ENCODE results near the gene D2HGDH. TPM values are rescaled to one million over a fixed set of nuclear protein-coding genes. Genes with fewer than 3 reads are reported as not detected.

The D2HGDH gene
- total and polyA plus RNA-seq, 7 experiments from 2014 or later: 3.5 to 49.8 (median 32.5) TPM

- peak overlapping the region in 1 of 9 donors; percentile 54 for H3K27ac Mint-ChIP-seq
- Histone ChIP-seq H3K4me1 (ENCODE audit: control insufficient read depth in 2 of 2, insufficient read depth in 2 of 2, low read length in 2 of 2) (peaks cover 11 to 12% of the 10 kb centered on the region in 2 donors), H3K36me3 (ENCODE audit: control insufficient read depth in 2 of 3, insufficient read depth in 3 of 3, low read length in 3 of 3) (no peaks in the 10 kb centered on the region), H3K27me3 (ENCODE audit: control insufficient read depth in 2 of 2, insufficient read depth in 2 of 2, low read length in 2 of 2) (peaks cover 0 to 4% of the 10 kb centered on the region in 2 donors), H3K27ac (ENCODE audit: low read depth, low read length) (no peak overlapping the region), H3K9me3 (ENCODE audit: control insufficient read depth in 2 of 3, low read length in 3 of 3) (no peaks in the 10 kb centered on the region), H3K4me3 (ENCODE audit: low read length) (no peak overlapping the region)
- ChIA-PET CTCF (no interaction called here), POLR2A (no interaction called here)
- no peaks in the 10 kb centered on the region for H3K36me3 Mint-ChIP-seq
- peaks cover 0 to 14% (median 7%) of the 10 kb centered on the region in 7 donors for H3K4me1 Mint-ChIP-seq
- no peaks in the 10 kb centered on the region for H3K9me3 Mint-ChIP-seq
- intact Hi-C loops (cut with micrococcal nuclease): no loop called here
- DNase-seq: no peak
- peaks cover 0 to 6% (median 0%) of the 10 kb centered on the region in 5 donors for H3K27me3 Mint-ChIP-seq
- ATAC-seq: no peak
- H3K4me3 Mint-ChIP-seq: peak overlapping the region in 3 of 10 donors; percentile 0 to 37 (median 16)
Measured at GRCh38 chr2:241808051-241808720, 73.8 kb downstream of the D2HGDH start.

GRCh38 chr2:241808721-241809382 lies 74.4 kb downstream of the D2HGDH start, which contains the start of gene NEU4:
Gene NEU4, plus strand, starts transcription at chr2:241809193. Its CDS starts 5,292 bp downstream, at chr2:241814485.
- peaks cover 0 to 6% (median 0%) of the 10 kb centered on the region in 5 donors for H3K27me3 Mint-ChIP-seq
- no peaks in the 10 kb centered on the region for H3K9me3 Mint-ChIP-seq
- no peak within 1 kb of the TSS for H3K4me3 ChIP-seq (ENCODE audit: low read length)
- DNase-seq (peak in 1 of 9 donors; percentile 20), ATAC-seq (no peak)
- no peaks in the 10 kb centered on the region for H3K36me3 ChIP-seq (ENCODE audit: control insufficient read depth in 2 of 3, insufficient read depth in 3 of 3, low read length in 3 of 3)
- H3K4me3 Mint-ChIP-seq: peak within 1 kb of the TSS in 3 of 10 donors; percentile 0 to 37 (median 16)
- H3K27ac Mint-ChIP-seq: peak within 1 kb of the TSS in 1 of 9 donors; percentile 54
- H3K27me3 ChIP-seq (ENCODE audit: control insufficient read depth in 2 of 2, insufficient read depth in 2 of 2, low read length in 2 of 2): peaks cover 0 to 4% of the 10 kb centered on the region in 2 donors
- ChIA-PET CTCF (no interaction called here), POLR2A (no interaction called here)
- H3K36me3 Mint-ChIP-seq: no peaks in the 10 kb centered on the region
- intact Hi-C loops (cut with micrococcal nuclease): no loop called here
- no peaks in the 10 kb centered on the region for H3K9me3 ChIP-seq (ENCODE audit: control insufficient read depth in 2 of 3, low read length in 3 of 3)
- H3K27ac ChIP-seq (ENCODE audit: low read depth, low read length): no peak within 1 kb of the TSS
- H3K4me1 ChIP-seq (ENCODE audit: control insufficient read depth in 2 of 2, insufficient read depth in 2 of 2, low read length in 2 of 2): peaks cover 11 to 15% of the 10 kb centered on the region in 2 donors
- peaks cover 0 to 11% (median 5%) of the 10 kb centered on the region in 7 donors for H3K4me1 Mint-ChIP-seq

DNA sequence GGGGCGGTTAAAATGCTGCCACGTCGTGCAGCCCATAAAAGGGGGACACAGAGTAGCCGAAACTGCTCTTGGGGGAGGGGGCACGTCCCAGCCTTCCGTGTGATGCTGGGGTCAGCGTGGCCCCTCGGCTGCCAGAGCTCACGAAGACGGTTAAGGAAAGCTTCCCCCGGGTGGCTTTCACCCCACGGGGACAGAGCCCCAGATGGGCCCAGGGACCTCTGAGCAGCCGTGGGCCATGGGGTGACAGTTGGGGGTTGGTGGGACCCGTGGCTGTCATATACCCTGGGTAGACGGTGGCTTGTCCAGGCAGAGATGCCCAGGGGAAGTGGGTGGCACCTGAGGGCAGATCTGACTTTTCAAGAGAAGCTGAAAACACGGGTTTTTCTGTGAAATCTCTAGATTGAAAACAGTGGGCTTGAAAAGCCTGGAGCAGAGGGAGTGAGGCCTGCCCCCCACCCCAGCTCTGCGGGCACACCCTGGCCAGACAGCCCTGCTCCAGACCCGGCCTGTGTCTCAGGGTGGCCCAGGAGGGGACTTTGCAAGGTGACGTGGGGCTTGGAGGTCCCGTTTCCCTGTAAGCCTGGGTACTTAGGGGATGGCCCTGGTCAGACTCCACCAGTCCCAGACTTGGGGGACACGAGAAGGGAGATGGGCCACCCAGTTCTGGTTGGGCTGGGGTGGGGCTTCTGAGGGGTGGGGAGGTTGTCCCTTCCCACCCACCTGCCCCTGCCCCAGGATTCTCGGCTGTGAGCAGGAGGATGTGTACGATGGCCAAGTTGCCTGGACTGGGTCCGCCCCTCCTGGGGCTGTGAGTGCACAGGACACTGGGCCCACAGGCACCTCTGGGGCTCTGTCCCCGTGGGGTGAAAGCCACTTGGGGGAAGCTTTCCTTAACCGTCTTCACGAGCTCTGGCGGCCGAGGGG lies 75.2 kb downstream of the D2HGDH start:
- H3K27ac ChIP-seq (ENCODE audit: low read depth, low read length): no peak overlapping the region
- Mint-ChIP-seq H3K36me3 (no peaks in the 10 kb centered on the region), H3K9me3 (no peaks in the 10 kb centered on the region), H3K4me1 (peaks cover 0 to 9% (median 4%) of the 10 kb centered on the region in 7 donors), H3K4me3 (no peak overlapping the region), H3K27ac (no peak overlapping the region), H3K27me3 (peaks cover 0 to 6% (median 0%) of the 10 kb centered on the region in 5 donors)
- no peaks in the 10 kb centered on the region for H3K36me3 ChIP-seq (ENCODE audit: control insufficient read depth in 2 of 3, insufficient read depth in 3 of 3, low read length in 3 of 3)
- peaks cover 3 to 11% of the 10 kb centered on the region in 2 donors for H3K4me1 ChIP-seq (ENCODE audit: control insufficient read depth in 2 of 2, insufficient read depth in 2 of 2, low read length in 2 of 2)
- POLR2A ChIA-PET: no interaction called here
- H3K4me3 ChIP-seq (ENCODE audit: low read length): no peak overlapping the region
- no peaks in the 10 kb centered on the region for H3K9me3 ChIP-seq (ENCODE audit: control insufficient read depth in 2 of 3, low read length in 3 of 3)
- H3K27me3 ChIP-seq (ENCODE audit: control insufficient read depth in 2 of 2, insufficient read depth in 2 of 2, low read length in 2 of 2): peaks cover 0 to 3% of the 10 kb centered on the region in 2 donors
- intact Hi-C loops (cut with micrococcal nuclease): no loop called here
- no peak for ATAC-seq
- DNase-seq: no peak
- CTCF ChIA-PET: no interaction called here

- Mint-ChIP-seq H3K9me3 (no peaks in the 10 kb centered on the region), H3K27ac (no peak overlapping the region), H3K4me1 (peaks cover 0 to 5% (median 0%) of the 10 kb centered on the region in 7 donors), H3K4me3 (no peak overlapping the region), H3K27me3 (peaks cover 0 to 6% (median 0%) of the 10 kb centered on the region in 5 donors), H3K36me3 (no peaks in the 10 kb centered on the region)
- DNase-seq (peak in 1 of 9 donors; percentile 21), ATAC-seq (no peak)
- H3K27ac ChIP-seq (ENCODE audit: low read depth, low read length): no peak overlapping the region
- no peak overlapping the region for H3K4me3 ChIP-seq (ENCODE audit: low read length)
- H3K36me3 ChIP-seq (ENCODE audit: control insufficient read depth in 2 of 3, insufficient read depth in 3 of 3, low read length in 3 of 3): no peaks in the 10 kb centered on the region
- CTCF ChIA-PET: no interaction called here
- H3K27me3 ChIP-seq (ENCODE audit: control insufficient read depth in 2 of 2, insufficient read depth in 2 of 2, low read length in 2 of 2): no peaks in the 10 kb centered on the region
- H3K9me3 ChIP-seq (ENCODE audit: control insufficient read depth in 2 of 3, low read length in 3 of 3): no peaks in the 10 kb centered on the region
- intact Hi-C loops (cut with micrococcal nuclease): no loop called here
- POLR2A ChIA-PET: no interaction called here
- peaks cover 0 to 8% of the 10 kb centered on the region in 2 donors for H3K4me1 ChIP-seq (ENCODE audit: control insufficient read depth in 2 of 2, insufficient read depth in 2 of 2, low read length in 2 of 2)
Measured at GRCh38 chr2:241810307-241811200, 76.1 kb downstream of the D2HGDH start.

DNA sequence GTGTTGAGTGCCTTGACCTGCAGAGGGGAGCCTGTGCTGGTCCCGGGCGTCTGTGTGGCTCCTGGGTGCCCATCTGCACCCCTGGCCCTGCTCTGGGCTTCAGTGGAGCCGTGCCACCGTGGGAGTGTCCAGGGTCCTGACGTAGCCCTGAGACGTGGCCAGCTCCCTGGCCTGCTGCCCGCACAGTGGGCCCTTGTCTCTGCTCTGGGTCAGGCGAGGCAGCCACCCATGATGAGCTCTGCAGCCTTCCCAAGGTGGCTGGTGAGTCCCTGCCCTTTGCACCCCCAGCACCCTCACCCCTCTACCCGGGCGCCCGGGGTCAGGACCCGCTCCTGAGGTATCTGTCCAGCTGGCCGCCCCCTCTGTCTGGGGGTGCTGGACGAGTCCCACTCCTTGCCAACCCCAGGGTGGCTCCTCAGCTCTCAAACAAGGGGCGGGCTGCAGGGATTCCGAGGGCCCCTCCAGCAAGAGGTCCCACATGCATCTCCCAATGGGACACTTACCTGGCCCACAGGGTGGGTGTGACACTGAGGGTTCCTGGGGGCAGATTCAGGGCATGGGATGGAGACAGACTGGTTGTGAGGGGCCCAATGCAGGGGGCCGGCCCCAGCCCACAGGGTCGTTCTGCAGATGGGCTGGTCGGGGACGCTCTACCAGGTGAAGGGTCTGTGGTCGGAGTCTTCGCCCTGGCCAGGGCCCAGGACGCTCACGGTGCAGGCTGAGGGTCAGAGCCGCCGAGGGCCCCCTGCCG lies 76.9 kb downstream of the D2HGDH start:
- no peak overlapping the region for H3K4me3 ChIP-seq (ENCODE audit: low read length)
- no peak for ATAC-seq
- DNase-seq: peak in 1 of 9 donors; percentile 20
- no peaks in the 10 kb centered on the region for H3K9me3 Mint-ChIP-seq
- peaks cover 0 to 6% (median 0%) of the 10 kb centered on the region in 5 donors for H3K27me3 Mint-ChIP-seq
- peaks cover 0 to 8% of the 10 kb centered on the region in 2 donors for H3K4me1 ChIP-seq (ENCODE audit: control insufficient read depth in 2 of 2, insufficient read depth in 2 of 2, low read length in 2 of 2)
- POLR2A ChIA-PET: no interaction called here
- H3K4me3 Mint-ChIP-seq: no peak overlapping the region
- H3K27ac ChIP-seq (ENCODE audit: low read depth, low read length): no peak overlapping the region
- H3K9me3 ChIP-seq (ENCODE audit: control insufficient read depth in 2 of 3, low read length in 3 of 3): no peaks in the 10 kb centered on the region
- CTCF ChIA-PET: no interaction called here
- intact Hi-C loops (cut with micrococcal nuclease): no loop called here
- no peaks in the 10 kb centered on the region for H3K27me3 ChIP-seq (ENCODE audit: control insufficient read depth in 2 of 2, insufficient read depth in 2 of 2, low read length in 2 of 2)
- no peak overlapping the region for H3K27ac Mint-ChIP-seq
- no peaks in the 10 kb centered on the region for H3K36me3 ChIP-seq (ENCODE audit: control insufficient read depth in 2 of 3, insufficient read depth in 3 of 3, low read length in 3 of 3)
- H3K4me1 Mint-ChIP-seq: peaks cover 0 to 5% (median 0%) of the 10 kb centered on the region in 7 donors
- no peaks in the 10 kb centered on the region for H3K36me3 Mint-ChIP-seq

Data from naive thymus-derived CD4-positive, alpha-beta T cell (primary cell).